ENCODE data around the gene TGFB3. TPM values are rescaled to one million over a fixed set of nuclear protein-coding genes. Genes with fewer than 3 reads are reported as not detected.
"Not testable (repeated sequence)": the region's sequence is repeated elsewhere in the genome, so short reads cannot be mapped to it uniquely, and the experiment has no call there.

Gene TGFB3
- total and polyA plus RNA-seq, 2 donors (not counting 1 experiment from before 2014, with no cell fraction given) = 7.0 to 9.4 TPM

DNA sequence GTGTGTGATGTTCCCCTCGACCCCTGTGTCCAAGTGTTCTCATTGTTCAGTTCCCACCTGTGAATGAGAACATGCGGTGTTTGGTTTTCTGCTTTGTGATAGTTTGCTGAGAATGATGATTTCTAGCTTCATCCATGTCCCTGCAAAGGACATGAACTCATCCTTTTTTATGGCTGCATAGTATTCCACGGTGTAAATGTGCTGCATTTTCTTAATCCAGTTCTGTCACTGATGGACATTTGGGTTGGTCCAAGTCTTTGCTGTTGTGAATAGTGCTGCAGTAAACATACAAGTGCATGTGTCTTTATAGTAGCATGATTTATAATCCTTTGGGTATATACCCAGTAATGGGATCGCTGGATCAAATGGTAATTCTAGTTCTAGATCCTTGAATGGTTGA, 61.4 kb downstream of the TGFB3 start:
- H3K4me1 ChIP-seq (ENCODE audit: control insufficient read depth in 2 of 2, insufficient read depth in 2 of 2, low read length in 2 of 2); H3K27ac Mint-ChIP-seq; CTCF ChIA-PET; H3K27me3 ChIP-seq (replicated peaks in 1 of 4; ENCODE audit: control extremely low read depth in 1 of 4, control insufficient read depth in 3 of 4, insufficient read depth in 4 of 4, low read length in 3 of 4); H3K36me3 ChIP-seq (replicated peaks in 1 of 2; ENCODE audit: control extremely low read depth in 1 of 2, control insufficient read depth in 1 of 2, extremely low read depth in 1 of 2, insufficient read depth in 2 of 2, low read length in 1 of 2); H3K4me3 Mint-ChIP-seq; intact Hi-C loops (cut with micrococcal nuclease); H3K4me2 ChIP-seq (replicated peaks; ENCODE audit: low read depth, low read length, poor library complexity, severe bottlenecking); H2AFZ ChIP-seq (ENCODE audit: insufficient read depth, low read depth, low read length, poor library complexity, severe bottlenecking); H3K9me3 Mint-ChIP-seq (ENCODE audit: insufficient read depth); ATAC-seq (ENCODE audit: low read depth); H3K27me3 Mint-ChIP-seq; H3K4me1 Mint-ChIP-seq; H3K4me3 ChIP-seq (ENCODE audit: control extremely low read depth in 1 of 5, extremely low read depth in 1 of 5, insufficient read depth in 1 of 5, low read depth in 2 of 5, low read length in 4 of 5); H3K9me3 ChIP-seq (ENCODE audit: control extremely low read depth in 1 of 3, control insufficient read depth in 2 of 3, insufficient read depth in 1 of 3, low read length in 2 of 3); H3K27ac ChIP-seq (ENCODE audit: low read length in 2 of 2); DNase-seq; H3K79me2 ChIP-seq (ENCODE audit: control insufficient read depth, insufficient read depth, low read length); H4K20me1 ChIP-seq (ENCODE audit: control insufficient read depth, insufficient read depth, low read length, poor library complexity, severe bottlenecking); POLR2A ChIA-PET; H3K9ac ChIP-seq (ENCODE audit: low read length): not testable (repeated sequence)
- 100% methylated on average over 2 of the region's 4 CpGs for WGBS (ENCODE audit: insufficient coverage)

DNA sequence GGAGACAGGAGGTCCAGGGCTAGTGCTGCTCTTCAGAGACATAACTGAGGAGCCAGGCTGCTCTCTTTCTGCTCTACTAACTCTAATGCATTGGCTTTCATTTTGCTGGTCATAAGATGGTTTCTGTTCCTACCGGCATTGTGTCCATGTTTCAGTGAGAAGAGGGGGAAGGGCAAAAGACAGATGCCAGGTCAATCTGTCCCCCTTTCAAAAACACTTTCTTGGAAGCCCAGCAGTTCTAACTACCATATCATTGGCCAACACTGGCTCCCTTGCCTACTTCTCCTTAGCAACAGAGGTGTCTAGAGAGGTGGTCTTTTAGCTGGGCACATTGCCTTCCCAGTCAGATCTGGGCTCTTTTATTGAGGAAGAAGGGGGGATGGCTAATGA, 63.9 kb downstream of the TGFB3 start:
- H3K36me3 ChIP-seq (replicated peaks in 1 of 2; ENCODE audit: control extremely low read depth in 1 of 2, control insufficient read depth in 1 of 2, extremely low read depth in 1 of 2, insufficient read depth in 2 of 2, low read length in 1 of 2) = no peaks in the 10 kb centered on the region
- no peaks in the 10 kb centered on the region for H3K27me3 ChIP-seq (replicated peaks in 1 of 4; ENCODE audit: control extremely low read depth in 1 of 4, control insufficient read depth in 3 of 4, insufficient read depth in 4 of 4, low read length in 3 of 4)
- ATAC-seq (ENCODE audit: low read depth) (no peak), DNase-seq (no peak)
- TF ChIP-seq, protein P1, sequence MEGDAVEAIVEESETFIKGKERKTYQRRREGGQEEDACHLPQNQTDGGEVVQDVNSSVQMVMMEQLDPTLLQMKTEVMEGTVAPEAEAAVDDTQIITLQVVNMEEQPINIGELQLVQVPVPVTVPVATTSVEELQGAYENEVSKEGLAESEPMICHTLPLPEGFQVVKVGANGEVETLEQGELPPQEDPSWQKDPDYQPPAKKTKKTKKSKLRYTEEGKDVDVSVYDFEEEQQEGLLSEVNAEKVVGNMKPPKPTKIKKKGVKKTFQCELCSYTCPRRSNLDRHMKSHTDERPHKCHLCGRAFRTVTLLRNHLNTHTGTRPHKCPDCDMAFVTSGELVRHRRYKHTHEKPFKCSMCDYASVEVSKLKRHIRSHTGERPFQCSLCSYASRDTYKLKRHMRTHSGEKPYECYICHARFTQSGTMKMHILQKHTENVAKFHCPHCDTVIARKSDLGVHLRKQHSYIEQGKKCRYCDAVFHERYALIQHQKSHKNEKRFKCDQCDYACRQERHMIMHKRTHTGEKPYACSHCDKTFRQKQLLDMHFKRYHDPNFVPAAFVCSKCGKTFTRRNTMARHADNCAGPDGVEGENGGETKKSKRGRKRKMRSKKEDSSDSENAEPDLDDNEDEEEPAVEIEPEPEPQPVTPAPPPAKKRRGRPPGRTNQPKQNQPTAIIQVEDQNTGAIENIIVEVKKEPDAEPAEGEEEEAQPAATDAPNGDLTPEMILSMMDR (IDR thresholded peaks at IDR 0.05) = no peak
- TF ChIP-seq EZH2 (IDR thresholded peaks at IDR 0.05; ENCODE audit: borderline replicate concordance, insufficient read depth, low read depth, low read length, poor library complexity, severe bottlenecking) = no peak
- H3K4me2 ChIP-seq (replicated peaks; ENCODE audit: low read depth, low read length, poor library complexity, severe bottlenecking) = no peak overlapping the region
- no peaks in the 10 kb centered on the region for H3K9me3 Mint-ChIP-seq (ENCODE audit: insufficient read depth)
- H3K4me1 ChIP-seq (ENCODE audit: control insufficient read depth in 2 of 2, insufficient read depth in 2 of 2, low read length in 2 of 2) = peaks cover 0 to 4% of the 10 kb centered on the region in 2 donors
- WGBS (ENCODE audit: insufficient coverage) = no CpG with 5 or more reads among the region's 1 CpG
- intact Hi-C loops (cut with micrococcal nuclease) = no loop called here
- CTCF ChIA-PET = interaction anchor here (1.7 to 2.7 kb wide), 2 partner anchors 11 to 49 kb away, joined by 3 to 19 read pairs; no protein-coding TSS in a partner anchor
- H3K4me1 Mint-ChIP-seq = peaks cover 8% of the 10 kb centered on the region
- no peak overlapping the region for H3K4me3 Mint-ChIP-seq
- no peak overlapping the region for H3K4me3 ChIP-seq (ENCODE audit: control extremely low read depth in 1 of 5, extremely low read depth in 1 of 5, insufficient read depth in 1 of 5, low read depth in 2 of 5, low read length in 4 of 5)
- no peak overlapping the region for H2AFZ ChIP-seq (ENCODE audit: insufficient read depth, low read depth, low read length, poor library complexity, severe bottlenecking)
- H3K9me3 ChIP-seq (ENCODE audit: control extremely low read depth in 1 of 3, control insufficient read depth in 2 of 3, insufficient read depth in 1 of 3, low read length in 2 of 3) = no peaks in the 10 kb centered on the region
- no peak overlapping the region for H3K27ac ChIP-seq (ENCODE audit: low read length in 2 of 2)
- H3K27me3 Mint-ChIP-seq = no peaks in the 10 kb centered on the region
- H4K20me1 ChIP-seq (ENCODE audit: control insufficient read depth, insufficient read depth, low read length, poor library complexity, severe bottlenecking) = no peaks in the 10 kb centered on the region
- no peak overlapping the region for H3K27ac Mint-ChIP-seq
- POLR2A ChIA-PET = no interaction called here
- H3K79me2 ChIP-seq (ENCODE audit: control insufficient read depth, insufficient read depth, low read length) = no peaks in the 10 kb centered on the region
- no peak overlapping the region for H3K9ac ChIP-seq (ENCODE audit: low read length)
